GM20000 (cell line): ENCODE results near the gene C17orf75.
"Not testable (repeated sequence)": the region's sequence is repeated elsewhere in the genome, so short reads cannot be mapped to it uniquely, and the experiment has no call there.

ENCODE experiments used
- DNase-seq: peaks from one replicate; pipeline ENCODE4 v3.0.0; 2012; ENCODE audit warnings: low spot score
- TF ChIP-seq, protein P1 (sequence below): IDR thresholded peaks from 2 replicates; pipeline ENCODE4 v1.5.1; 2012; ENCODE audit warnings: mild to moderate bottlenecking, control low read depth; ENCODE audit errors: extremely low read depth, missing control alignments

Gene C17orf75

DNA sequence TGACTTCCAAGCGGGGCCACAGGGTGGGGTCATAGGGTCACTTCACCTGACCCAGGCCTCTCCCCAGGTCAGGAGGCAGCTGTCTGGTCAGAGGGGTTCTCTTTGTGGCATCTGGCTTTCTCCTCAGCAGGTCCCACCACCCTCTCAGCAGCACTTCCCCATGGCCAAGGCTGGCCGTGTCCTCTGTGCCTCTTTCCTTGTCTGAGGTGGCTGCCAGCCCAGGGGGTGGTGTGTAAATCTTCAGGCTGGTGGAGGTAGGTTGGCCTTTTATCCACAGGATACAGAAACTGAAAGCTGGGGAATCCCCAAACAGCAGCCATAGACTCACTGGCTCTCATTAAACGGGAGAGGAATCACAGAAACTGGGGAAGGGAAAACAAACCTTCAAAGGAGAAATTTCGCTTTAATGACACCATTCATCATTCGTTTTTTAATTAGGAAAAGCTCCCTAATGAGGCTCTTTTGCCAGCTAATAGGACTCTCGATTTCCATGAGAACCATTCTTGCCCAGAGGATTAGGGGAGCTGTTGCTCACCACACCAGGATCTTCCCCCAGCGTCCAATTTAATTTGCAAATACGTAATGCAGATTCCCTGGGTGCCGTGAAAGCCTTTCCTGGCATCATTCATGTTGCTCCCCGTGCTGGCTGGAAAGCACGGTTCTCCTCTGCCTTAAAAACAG, 18.0 kb downstream of the C17orf75 start:
- TF ChIP-seq, protein P1, sequence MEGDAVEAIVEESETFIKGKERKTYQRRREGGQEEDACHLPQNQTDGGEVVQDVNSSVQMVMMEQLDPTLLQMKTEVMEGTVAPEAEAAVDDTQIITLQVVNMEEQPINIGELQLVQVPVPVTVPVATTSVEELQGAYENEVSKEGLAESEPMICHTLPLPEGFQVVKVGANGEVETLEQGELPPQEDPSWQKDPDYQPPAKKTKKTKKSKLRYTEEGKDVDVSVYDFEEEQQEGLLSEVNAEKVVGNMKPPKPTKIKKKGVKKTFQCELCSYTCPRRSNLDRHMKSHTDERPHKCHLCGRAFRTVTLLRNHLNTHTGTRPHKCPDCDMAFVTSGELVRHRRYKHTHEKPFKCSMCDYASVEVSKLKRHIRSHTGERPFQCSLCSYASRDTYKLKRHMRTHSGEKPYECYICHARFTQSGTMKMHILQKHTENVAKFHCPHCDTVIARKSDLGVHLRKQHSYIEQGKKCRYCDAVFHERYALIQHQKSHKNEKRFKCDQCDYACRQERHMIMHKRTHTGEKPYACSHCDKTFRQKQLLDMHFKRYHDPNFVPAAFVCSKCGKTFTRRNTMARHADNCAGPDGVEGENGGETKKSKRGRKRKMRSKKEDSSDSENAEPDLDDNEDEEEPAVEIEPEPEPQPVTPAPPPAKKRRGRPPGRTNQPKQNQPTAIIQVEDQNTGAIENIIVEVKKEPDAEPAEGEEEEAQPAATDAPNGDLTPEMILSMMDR: no peak
- DNase-seq: peak; percentile 37

DNA sequence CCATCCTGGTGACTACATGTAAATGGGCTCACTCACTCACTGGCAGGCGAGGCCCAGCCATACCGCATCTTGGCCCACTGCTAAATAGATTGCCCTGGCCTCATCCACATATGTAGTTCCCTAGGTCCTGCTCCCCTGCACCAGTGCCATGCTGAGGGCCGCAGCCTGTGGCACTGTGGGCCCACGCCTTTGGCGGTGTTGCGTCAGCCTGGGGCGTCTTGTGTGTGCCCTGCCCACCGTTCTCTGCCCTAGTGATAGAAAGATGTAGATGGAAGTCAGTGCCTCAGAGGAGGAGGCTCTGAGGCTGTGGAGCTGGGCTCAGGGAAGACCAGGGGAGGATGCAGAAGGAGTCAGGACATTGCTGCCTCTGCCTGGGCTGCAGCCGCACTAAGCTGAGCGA, 18.9 kb downstream of the C17orf75 start:
- DNase-seq: no peak
- TF ChIP-seq, protein P1: no peak

GRCh38 chr17:32320847-32321246, 21.1 kb downstream of the C17orf75 start:
- TF ChIP-seq, protein P1: no peak
- DNase-seq: no peak

DNA sequence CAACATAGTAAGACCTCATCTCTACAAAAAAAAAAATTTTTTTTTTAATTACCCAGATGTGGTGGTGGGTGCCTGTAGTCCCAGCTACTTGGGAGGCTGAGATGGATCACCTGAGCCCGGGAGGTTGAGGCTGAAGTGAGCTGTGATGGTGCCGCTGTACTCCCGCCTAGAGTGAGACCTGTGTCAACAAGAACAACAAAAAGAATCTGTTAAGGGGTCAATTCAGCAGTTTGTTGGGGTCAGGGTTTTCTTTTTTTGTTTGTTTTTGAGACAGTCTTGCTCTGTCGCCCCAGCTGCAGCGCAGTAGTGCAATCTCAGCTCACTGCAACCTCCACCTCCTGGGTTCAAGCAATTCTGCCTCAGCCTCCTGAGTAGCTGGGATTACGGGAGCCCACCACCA, 21.9 kb downstream of the C17orf75 start:
- not testable (repeated sequence) for DNase-seq

- TF ChIP-seq, protein P1: peak; percentile 97
- DNase-seq: peak; percentile 86
These were observed 22.4 kb downstream of the C17orf75 start for GRCh38 chr17:32319548-32319905.

DNA sequence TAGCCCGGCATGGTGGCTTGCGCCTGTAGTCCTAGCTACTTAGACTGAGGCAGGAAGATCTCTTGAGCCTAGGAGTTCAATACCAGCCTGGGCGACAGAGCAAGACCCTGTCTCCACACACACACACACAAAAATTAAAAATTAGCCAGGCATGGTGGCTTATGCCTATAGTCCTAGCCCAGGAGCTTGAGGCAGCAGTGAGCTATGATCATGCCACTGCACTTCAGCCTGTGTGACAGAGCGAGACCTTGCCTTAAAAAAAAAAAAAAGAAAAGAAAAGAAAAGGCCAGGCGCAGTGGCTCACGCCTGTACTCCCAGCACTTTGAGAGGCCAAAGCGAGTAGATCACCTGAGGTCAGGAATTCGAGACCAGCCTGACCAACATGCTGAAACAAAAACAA, 23.9 kb downstream of the C17orf75 start:
- DNase-seq: no peak
- TF ChIP-seq, protein P1: no peak

DNA sequence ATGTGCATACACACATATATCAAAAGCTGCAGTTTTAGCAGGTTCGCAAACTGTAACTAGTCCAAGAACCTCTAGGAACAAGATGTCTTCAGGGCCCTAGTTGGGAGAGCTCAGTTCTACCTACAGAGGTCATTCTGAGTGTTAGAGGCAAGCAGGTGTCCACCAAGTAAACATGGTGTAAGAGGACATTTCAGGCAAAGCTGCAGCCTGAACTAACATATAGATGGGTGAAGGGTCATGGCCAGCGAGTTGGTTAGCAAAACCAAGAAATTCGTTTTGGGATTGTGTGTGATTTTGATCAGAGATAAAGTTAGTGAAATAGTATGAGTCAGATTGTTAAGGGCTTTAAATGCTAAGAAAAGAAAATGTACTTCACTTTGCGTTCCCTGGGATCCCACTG, 24.6 kb downstream of the C17orf75 start:
- DNase-seq: no peak
- TF ChIP-seq, protein P1: no peak

DNA sequence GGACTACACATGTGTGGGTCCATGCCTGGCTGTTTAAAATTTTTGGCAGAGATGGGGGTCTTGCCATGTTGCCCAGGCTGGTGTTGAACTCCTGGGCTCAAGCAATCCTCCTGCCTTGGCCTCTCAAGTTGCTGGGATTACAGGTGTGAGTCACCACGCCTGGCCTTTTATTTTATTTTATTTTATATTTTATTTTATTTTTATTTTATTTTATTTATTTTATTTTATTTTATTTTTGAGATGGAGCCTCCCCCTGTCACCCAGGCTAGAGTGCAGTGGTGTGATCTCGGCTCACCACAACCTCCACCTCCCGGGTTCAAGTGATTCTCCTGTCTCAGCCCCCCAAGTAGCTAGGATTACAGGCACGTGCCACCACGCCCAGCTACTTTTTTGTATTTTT, 25.3 kb downstream of the C17orf75 start:
- not testable (repeated sequence) for DNase-seq
